MM.1S (cell line): Measurements from ENCODE around the gene BAZ1B.
"Not testable (repeated sequence)": the region's sequence is repeated elsewhere in the genome, so short reads cannot be mapped to it uniquely, and the experiment has no call there.

Experiments
- DNase-seq: peaks from one replicate; pipeline ENCODE4 v3.0.0-alpha.2; 2015
- H2AFZ ChIP-seq: fragments of 300-600 bp; sonication (generic); 2 replicates; pipeline ENCODE4 v1.6.0; 2016; ENCODE audit warnings: antibody characterized with exemption, low read length
- H3F3A ChIP-seq: fragments of 300-600 bp; sonication (generic); 2 replicates; pipeline ENCODE4 v1.6.1; 2016; ENCODE audit warnings: mild to moderate bottlenecking, antibody characterized with exemption, low read length, moderate library complexity, mixed read lengths; ENCODE audit not compliant: insufficient read depth
- H3K27ac ChIP-seq: fragments of 300-600 bp; sonication (generic); 2 replicates; pipeline ENCODE4 v1.5.1; 2016; ENCODE audit warnings: mild to moderate bottlenecking, low read length
- H3K27me3 ChIP-seq: fragments of 300-600 bp; sonication (generic); replicated peaks from 2 replicates; pipeline ENCODE4 v1.6.0; 2016; ENCODE audit warnings: low read length; ENCODE audit not compliant: insufficient read depth
- H3K36me3 ChIP-seq: fragments of 300-600 bp; sonication (generic); replicated peaks from 2 replicates; pipeline ENCODE4 v1.6.1; 2016; ENCODE audit warnings: mild to moderate bottlenecking, low read length, mixed read lengths; ENCODE audit not compliant: insufficient read depth
- H3K4me1 ChIP-seq: fragments of 300-600 bp; sonication (generic); 2 replicates; pipeline ENCODE4 v1.6.1; 2016; ENCODE audit warnings: low read length, mixed read lengths
- H3K4me2 ChIP-seq: fragments of 300-600 bp; sonication (generic); 2 replicates; pipeline ENCODE4 v1.6.0; 2016; ENCODE audit warnings: low read depth, low read length
- H3K4me3 ChIP-seq: fragments of 300-600 bp; sonication (generic); 2 replicates; pipeline ENCODE4 v1.5.1; 2016; ENCODE audit warnings: low read length, mixed read lengths
- H3K79me2 ChIP-seq: fragments of 300-600 bp; sonication (generic); 2 replicates; pipeline ENCODE4 v1.6.1; 2016; ENCODE audit warnings: mixed run types, low read length, mixed read lengths
- H3K9ac ChIP-seq: fragments of 300-600 bp; sonication (generic); 2 replicates; pipeline ENCODE4 v1.6.1; 2016; ENCODE audit warnings: low read length, mixed read lengths
- H3K9me2 ChIP-seq: fragments of 300-600 bp; sonication (generic); replicated peaks from 2 replicates; pipeline ENCODE4 v1.6.1; 2016; ENCODE audit warnings: mild to moderate bottlenecking, low read length, mixed read lengths; ENCODE audit not compliant: insufficient read depth
- H3K9me3 ChIP-seq: fragments of 300-600 bp; sonication (generic); replicated peaks from 2 replicates; pipeline ENCODE4 v1.6.1; 2016; ENCODE audit warnings: mild to moderate bottlenecking, low read length, mixed read lengths; ENCODE audit not compliant: insufficient read depth
- H4K20me1 ChIP-seq: fragments of 300-600 bp; sonication (generic); 2 replicates; pipeline ENCODE4 v1.6.1; 2016; ENCODE audit warnings: mild to moderate bottlenecking, low read length, moderate library complexity, mixed read lengths; ENCODE audit not compliant: insufficient read depth
- CTCF ChIP-seq: fragments of 300-600 bp; sonication (generic); IDR thresholded peaks from 2 replicates; pipeline ENCODE4 v1.5.1; 2016; ENCODE audit warnings: antibody characterized with exemption, low read length, mixed read lengths
- EZH2 ChIP-seq: fragments of 300-600 bp; sonication (generic); optimal IDR thresholded peaks from 2 replicates; pipeline ENCODE3; 2017; ENCODE audit warnings: low read depth, mild to moderate bottlenecking, antibody characterized with exemption, low read length, mixed read lengths
- EZH2phosphoT487 ChIP-seq: fragments of 300-600 bp; sonication (generic); IDR thresholded peaks from 2 replicates; pipeline ENCODE4 v1.6.1; 2018; ENCODE audit warnings: antibody characterized with exemption, low read length

Gene BAZ1B

GRCh38 chr7:73536479-73536878, 14.4 kb upstream of the BAZ1B start:
- Histone ChIP-seq H3K9me2 (no peaks in the 10 kb centered on the region), H2AFZ (no peak overlapping the region), H3K27me3 (no peaks in the 10 kb centered on the region), H3K79me2 (peaks cover 9% of the 10 kb centered on the region), H3K4me2 (no peak overlapping the region), H4K20me1 (no peaks in the 10 kb centered on the region), H3K4me3 (no peak overlapping the region), H3K27ac (no peak overlapping the region), H3K9ac (no peak overlapping the region), H3F3A (no peaks in the 10 kb centered on the region), H3K4me1 (no peaks in the 10 kb centered on the region), H3K9me3 (no peaks in the 10 kb centered on the region), H3K36me3 (0 out of 2 replicates have a peak, but pooled peaks cover 9% of the 10 kb centered on the region)
- TF ChIP-seq CTCF (no peak), EZH2phosphoT487 (no peak), EZH2 (no peak)
- DNase-seq = no peak

GRCh38 chr7:73535918-73536317, 13.8 kb upstream of the BAZ1B start:
- H3K36me3 ChIP-seq, H4K20me1 ChIP-seq, DNase-seq, H3K9me3 ChIP-seq, H3K9me2 ChIP-seq, H3K4me3 ChIP-seq, H3K4me1 ChIP-seq, H3K4me2 ChIP-seq, H3K27me3 ChIP-seq, H3F3A ChIP-seq, H3K9ac ChIP-seq, H3K79me2 ChIP-seq, H2AFZ ChIP-seq, H3K27ac ChIP-seq: not testable (repeated sequence)

GRCh38 chr7:73533742-73534141, 11.6 kb upstream of the BAZ1B start:
- Histone ChIP-seq H3K27me3 (no peaks in the 10 kb centered on the region), H2AFZ (no peak overlapping the region), H3K4me3 (no peak overlapping the region), H3F3A (no peaks in the 10 kb centered on the region), H3K79me2 (0 out of 2 replicates have a peak, but pooled peaks cover 3% of the 10 kb centered on the region), H3K36me3 (0 out of 2 replicates have a peak, but pooled peaks cover 2% of the 10 kb centered on the region), H3K9me2 (no peaks in the 10 kb centered on the region), H3K9me3 (no peaks in the 10 kb centered on the region), H3K4me1 (no peaks in the 10 kb centered on the region), H4K20me1 (no peaks in the 10 kb centered on the region), H3K9ac (no peak overlapping the region), H3K27ac (no peak overlapping the region), H3K4me2 (no peak overlapping the region)
- no peak for TF ChIP-seq EZH2
- no peak for TF ChIP-seq CTCF
- TF ChIP-seq EZH2phosphoT487 = no peak
- no peak for DNase-seq

GRCh38 chr7:73532224-73532623, 10.1 kb upstream of the BAZ1B start:
- Histone ChIP-seq H3K79me2 (no peaks in the 10 kb centered on the region), H3K4me3 (no peak overlapping the region), H3K27me3 (no peaks in the 10 kb centered on the region), H3K9me3 (no peaks in the 10 kb centered on the region), H3K27ac (no peak overlapping the region), H2AFZ (no peak overlapping the region), H3K4me2 (no peak overlapping the region), H3F3A (peaks cover 6% of the 10 kb centered on the region), H3K36me3 (no peaks in the 10 kb centered on the region), H3K9ac (no peak overlapping the region), H3K4me1 (peaks cover 1% of the 10 kb centered on the region; the same call in 1 of the 2 replicates), H3K9me2 (no peaks in the 10 kb centered on the region), H4K20me1 (no peaks in the 10 kb centered on the region)
- DNase-seq = no peak
- TF ChIP-seq EZH2 (no peak), EZH2phosphoT487 (no peak), CTCF (no peak)
